HG03457 (cell line): Measurements from ENCODE around the gene XDH.

Source experiments
- ATAC-seq: cut with Tn5 transposase; IDR thresholded peaks from one replicate; pipeline ENCODE4 v1.9.1; 2021; ENCODE audit warnings: moderate number of reproducible peaks; ENCODE audit not compliant: unreplicated experiment

The XDH gene

DNA sequence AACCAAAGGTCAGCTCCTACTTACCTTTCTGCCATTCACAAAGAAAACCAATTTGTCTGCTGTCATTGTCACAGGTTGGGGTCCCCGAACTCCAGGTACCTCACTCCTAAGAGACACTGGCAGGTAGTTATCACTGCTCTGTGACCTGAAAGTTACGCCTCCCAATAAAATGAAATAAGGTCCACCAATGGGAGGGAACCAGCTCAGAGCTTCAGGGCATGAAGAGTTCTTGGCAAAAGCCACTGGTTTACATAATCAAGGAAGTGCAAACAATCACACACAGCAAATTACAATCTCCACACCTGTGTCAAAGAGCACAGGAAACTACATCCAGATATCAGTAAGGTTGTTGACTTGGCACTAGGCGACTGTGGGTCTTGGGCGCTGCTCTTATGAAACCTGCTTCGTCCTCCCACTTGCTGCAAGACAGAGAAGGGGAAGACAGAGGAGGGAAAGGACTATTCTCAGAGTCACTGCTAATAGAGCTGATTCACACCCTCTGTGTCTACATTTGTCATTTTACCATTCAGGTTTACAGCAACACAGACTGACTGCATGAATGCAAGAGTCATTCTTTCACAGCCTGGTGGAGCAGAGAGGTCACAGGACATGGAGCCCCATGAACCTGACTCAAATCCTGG is at the start of gene XDH:
Gene XDH, minus strand, starts transcription at position 142 of the 641 bp plus-strand sequence. Its CDS starts 76 bp downstream, at position 66.
- no peak for ATAC-seq

DNA sequence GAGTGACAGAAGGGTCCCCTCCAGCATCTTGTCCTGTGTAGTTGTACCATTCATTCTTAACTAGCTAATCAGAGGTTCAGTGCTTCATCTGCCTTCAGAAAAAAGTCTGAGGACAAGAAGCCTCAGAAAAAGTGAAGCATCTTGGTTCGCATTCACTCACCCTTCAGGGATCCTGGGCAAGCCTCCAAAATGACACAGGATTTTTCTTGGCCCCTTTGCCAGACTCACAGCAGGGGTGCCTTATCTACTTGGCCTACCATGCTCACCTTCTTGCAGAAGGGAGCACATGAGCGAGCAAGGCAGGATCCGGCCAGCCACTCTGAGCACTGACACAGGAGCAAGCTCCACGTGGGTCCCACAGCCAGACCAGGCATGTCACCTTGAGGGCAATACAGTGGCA is 43.1 kb upstream of the XDH start:
- no peak for ATAC-seq

- ATAC-seq = no peak
These were observed 32.3 kb upstream of the XDH start for GRCh38 chr2:31446848-31447247.

DNA sequence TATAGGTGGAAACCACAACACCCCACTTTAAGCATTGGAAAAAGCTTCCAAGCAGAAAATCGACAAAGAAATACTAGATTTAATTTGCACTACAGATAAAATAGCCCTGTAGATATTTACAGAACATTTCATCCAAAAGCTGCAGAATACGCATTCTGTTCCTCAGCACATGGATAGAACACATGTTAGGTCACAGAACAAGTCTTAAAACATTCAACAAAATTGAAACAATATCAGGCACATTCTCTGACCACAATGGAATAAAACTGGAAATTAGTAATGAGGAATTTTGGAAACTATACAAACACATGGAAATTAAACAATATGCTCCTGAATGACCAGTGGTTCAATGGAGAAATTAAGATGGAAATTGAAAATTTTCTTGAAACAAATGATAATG is 27.8 kb upstream of the XDH start:
- no peak for ATAC-seq

DNA sequence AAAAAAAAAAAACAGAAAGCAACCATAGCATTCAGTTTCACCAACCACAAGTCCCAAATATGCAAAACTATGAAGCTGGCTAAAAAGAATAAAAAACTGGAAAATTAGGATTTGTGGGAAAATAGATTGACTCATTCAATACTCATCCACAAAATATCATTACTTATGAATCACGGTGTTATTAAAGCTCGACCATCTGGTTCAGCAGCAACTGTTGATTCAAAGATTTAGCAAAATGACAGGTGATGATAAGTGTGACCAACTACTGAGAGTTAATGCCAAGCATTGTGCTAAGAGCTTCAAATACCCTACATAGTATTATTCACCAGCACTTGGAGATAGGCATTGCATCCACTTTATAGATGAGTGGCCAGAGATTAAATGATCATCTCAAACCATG is 26.2 kb upstream of the XDH start:
- ATAC-seq = no peak

DNA sequence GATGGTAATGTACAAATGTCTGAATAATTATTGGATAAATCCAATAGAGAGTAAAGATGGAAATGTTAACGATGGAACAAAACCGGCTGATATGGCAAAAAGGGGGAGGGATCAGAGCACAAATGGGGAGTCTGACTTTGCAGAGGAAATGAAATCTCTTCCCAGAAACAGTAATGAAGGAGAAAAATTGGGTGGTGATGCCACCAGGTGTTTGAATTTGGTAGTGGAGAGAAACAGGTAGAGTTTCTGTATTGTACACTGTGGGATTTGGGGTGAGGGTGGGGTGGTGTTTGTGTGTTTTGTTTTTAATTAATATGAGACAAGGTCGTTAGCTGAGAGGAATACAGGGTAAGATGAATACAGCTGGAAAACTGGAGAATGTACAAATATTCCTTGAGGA is 20.4 kb upstream of the XDH start:
- no peak for ATAC-seq

GRCh38 chr2:31433541-31433940 is 19.0 kb upstream of the XDH start:
- no peak for ATAC-seq

DNA sequence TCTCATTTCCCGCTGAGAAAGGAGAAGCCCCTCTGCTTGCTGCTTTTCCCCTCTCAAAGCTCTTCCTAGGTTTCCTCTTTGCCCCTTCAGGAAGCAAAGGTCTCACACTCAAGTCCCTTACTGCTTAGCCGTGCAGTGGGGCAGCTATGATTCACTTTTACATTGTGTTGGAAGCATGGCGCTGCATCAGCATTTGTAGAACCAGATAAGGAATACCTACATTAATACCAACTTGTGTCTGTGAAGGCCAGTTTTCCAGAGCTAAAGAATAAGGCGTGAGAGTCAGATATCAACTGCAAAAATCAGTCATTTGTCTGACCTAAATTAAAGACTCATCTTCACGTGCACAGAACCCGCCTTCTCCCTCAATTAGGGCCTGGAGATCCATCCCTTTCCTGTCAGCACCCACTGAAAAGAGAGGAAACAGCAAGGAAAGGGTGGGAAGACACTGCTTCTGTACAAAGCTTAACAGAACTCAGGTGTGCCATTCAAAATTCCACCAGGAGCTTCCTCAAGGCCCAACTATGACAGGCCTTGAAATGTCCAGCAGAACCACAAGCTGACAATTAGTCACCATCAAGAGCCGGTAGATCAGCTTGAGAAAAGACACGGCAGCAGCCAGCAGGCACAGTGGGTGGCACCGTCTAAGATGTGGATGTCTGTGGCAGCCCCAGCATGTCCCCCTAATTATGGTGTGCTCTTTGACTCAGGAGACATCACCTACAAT is 16.1 kb upstream of the XDH start:
- ATAC-seq = no peak

GRCh38 chr2:31429759-31430438 is 15.4 kb upstream of the XDH start:
- no peak for ATAC-seq

GRCh38 chr2:31429040-31429439 is 14.5 kb upstream of the XDH start:
- no peak for ATAC-seq

DNA sequence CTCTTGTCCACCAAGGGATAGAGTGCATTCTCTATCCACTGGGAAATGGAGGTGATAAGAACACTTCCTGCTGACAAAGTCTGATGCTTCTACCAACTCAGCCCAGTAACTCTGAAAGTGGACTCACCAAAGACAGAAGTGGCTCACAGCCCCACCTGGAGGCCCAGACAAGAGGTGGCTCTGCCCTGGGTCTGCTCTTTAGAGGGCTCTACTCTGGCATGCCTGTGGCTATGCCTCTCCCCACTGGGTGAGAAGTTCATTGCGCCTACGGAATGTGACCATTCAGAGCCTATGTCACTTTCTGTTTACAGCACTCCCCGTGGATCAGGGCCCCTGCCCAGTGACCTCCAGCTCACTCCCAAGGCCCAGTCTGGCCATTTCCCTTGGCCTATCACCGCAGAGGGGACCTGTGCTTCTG is 13.5 kb upstream of the XDH start:
- ATAC-seq = no peak

- no peak for ATAC-seq
These were observed 11.6 kb upstream of the XDH start for GRCh38 chr2:31426096-31426495.

- ATAC-seq = no peak
These were observed 7.1 kb upstream of the XDH start for GRCh38 chr2:31421634-31422033.

DNA sequence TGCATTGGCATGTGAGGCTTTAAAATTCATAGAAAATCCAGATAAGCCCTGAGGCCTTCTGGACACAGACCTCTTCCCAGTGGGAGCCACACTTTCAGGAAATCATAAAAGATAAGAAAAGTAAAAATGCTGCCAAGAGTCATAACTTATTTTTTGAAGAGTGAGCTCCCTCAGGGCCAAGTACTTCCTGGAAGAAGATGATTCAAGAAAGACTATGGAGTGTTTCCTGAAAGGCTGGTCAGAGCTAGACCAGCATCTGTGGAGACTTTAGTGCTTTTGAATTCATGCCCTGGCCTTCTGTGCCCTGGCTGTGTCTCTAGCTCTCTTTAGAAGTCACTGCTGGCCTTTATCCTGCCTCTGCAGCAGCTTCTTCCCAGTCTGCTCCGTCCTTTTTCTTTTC is 6.4 kb upstream of the XDH start:
- ATAC-seq = no peak

DNA sequence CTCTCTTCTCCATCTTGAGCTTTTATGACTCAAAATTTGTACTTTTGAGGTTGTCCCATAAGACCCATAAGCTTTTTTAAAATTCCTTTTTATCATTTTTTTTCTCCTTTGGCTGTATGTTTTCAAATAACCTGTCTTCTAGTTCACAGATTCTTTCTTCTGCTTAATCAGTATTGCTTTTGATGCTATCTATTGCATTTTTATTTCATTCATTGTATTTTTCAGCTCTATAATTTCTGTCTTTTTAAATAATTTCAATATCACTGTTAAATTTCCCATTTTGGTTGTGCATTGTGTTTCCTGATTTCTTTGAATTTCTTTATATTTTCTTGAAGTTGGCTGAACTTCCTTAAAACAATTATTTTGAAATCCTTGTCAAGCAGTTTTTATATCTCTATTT is 4.8 kb upstream of the XDH start:
- no peak for ATAC-seq

- ATAC-seq = no peak
These were observed 879 bp upstream of the XDH start for GRCh38 chr2:31415421-31415820.

DNA sequence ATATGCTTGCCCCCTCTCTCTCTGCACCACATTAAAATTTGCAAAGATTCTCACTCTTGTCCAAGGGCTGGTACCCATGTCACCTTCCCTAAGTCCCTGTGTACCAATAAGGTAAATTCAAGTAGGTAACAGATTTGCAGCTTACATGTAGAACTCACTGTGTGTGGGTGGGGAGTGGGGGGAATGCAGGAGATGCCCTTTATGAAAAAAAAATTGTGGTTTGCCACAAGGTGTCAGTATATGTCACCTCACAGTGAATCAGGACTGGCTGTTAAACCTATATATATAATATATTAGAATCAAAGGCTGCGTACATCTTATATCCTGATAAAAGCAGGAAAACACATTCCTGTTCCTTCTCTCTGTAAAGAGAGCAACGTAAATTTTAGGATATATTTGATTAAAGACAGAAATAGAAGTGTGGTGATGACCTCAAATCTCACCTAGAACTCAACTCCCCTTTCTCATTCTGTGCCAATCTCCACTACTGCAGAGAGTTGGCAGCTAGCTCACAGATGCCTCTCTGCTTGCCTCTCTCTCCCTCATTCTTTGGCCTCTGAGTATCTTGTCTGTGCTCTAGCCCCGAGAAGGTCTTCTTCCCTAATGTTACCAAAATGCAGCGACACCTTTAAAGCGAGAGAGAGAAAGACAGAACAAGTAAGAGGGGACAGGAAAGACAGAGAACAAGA is 536 bp downstream of the XDH start:
- ATAC-seq = no peak

DNA sequence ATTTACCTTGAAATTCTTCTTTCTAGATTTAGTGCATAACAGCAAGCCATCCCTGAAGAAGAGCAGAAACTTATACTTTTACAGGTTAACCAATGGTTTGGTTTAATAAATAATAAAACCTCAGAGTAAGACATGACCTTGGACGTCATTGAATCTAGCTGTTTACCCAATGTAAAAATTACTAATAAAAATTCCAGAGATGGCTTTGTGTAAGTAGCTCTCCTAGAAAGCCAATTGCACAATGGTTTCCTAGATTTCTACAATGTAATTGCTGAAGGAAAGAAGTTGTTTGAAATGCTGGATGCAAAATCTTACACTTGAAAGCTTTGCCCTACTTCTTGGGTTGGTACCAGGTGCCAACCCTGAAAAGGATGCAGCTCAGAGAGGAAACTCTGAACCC is 1.5 kb downstream of the XDH start:
- no peak for ATAC-seq

GRCh38 chr2:31411771-31412170 is 2.8 kb downstream of the XDH start:
- ATAC-seq = no peak

DNA sequence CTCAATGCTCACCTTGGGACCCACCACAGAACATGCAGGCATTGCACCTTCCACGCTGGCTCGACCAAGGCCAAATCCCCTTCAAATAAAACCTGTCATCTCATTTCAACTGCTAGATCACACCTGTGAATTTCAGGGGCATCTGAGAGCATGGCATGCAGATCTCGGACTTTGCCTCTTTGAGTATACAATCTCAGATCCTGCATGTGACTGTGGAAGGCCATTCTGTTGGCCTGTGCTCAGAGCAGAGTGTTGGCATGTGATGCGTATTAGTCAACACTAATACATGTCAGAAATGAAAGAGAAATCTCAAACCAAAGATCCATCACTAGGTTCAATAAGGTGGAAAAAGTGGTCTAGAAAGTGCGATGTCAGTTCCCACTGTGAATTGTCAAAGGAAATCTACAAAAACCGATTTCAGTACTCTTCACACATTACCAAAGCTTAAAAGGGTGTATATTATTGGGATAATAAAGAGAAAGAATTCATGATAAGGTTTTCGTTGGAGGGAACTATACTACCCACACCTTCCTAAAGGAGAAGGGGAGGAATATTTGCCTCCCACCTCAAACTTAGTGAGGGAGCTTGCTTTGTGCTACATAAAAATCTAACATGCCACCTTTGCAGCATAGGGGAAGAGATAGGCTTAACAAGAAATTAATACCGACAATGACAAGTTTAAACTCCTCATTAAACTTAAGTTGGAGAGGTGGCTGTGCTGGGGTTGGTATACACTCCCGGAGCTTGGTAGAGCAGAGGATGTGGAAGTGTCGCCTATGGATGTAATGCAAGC is 7.8 kb downstream of the XDH start:
- no peak for ATAC-seq

DNA sequence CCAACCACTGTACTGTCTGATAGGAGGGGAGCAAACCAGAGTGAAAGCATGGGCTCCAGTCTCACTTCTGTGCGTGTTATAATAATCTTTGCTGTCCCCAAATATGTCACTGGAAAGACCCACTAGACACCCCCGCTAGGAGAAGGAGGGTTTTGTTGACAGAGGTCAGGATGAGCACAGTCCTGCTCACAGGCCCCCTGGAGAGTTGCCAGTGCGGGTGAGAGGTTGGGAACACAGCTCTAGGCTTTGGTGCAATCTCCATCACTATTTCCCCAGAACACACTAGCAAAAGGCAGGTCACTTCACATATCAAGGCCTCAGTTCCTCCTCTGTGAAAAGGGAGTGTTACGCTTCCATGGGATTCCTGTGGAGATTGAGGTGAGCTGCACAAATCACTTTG is 9.7 kb downstream of the XDH start:
- no peak for ATAC-seq
